Neural progenitor cell (in vitro differentiated cells): Measurements from ENCODE around the gene SLC25A48. TPM values are rescaled to one million over a fixed set of nuclear protein-coding genes. Genes with fewer than 3 reads are reported as not detected.

Experiments
- DNase-seq: peaks from one replicate; pipeline ENCODE4 v3.0.0-alpha.2; 2016; ENCODE audit warnings: low spot score
- H2AFZ ChIP-seq: fragments of 200-600 bp; sonication (generic); replicated peaks from 2 replicates; pipeline ENCODE4 v1.6.1; 2016; ENCODE audit warnings: antibody characterized with exemption
- H3F3A ChIP-seq: fragments of 200-600 bp; sonication (generic); 2 replicates; pipeline ENCODE4 v1.6.1; 2016; ENCODE audit warnings: antibody characterized with exemption, low read depth
- H3K27ac ChIP-seq: fragments of 200-600 bp; sonication (generic); 2 replicates; pipeline ENCODE4 v1.5.1; 2016; ENCODE audit warnings: mild to moderate bottlenecking
- H3K27me3 ChIP-seq: fragments of 200-600 bp; sonication (generic); 2 replicates; pipeline ENCODE4 v1.6.1; 2016; ENCODE audit warnings: mild to moderate bottlenecking, moderate library complexity
- H3K36me3 ChIP-seq: fragments of 200-600 bp; sonication (generic); 2 replicates; pipeline ENCODE4 v1.5.1; 2016
- H3K4me1 ChIP-seq: fragments of 200-600 bp; sonication (generic); 2 replicates; pipeline ENCODE4 v1.6.1; 2016; ENCODE audit warnings: mixed run types
- H3K4me2 ChIP-seq: fragments of 200-600 bp; sonication (generic); 2 replicates; pipeline ENCODE4 v1.6.1; 2016
- H3K4me3 ChIP-seq: fragments of 200-600 bp; sonication (generic); 2 replicates; pipeline ENCODE4 v1.5.1; 2016
- H3K79me2 ChIP-seq: fragments of 200-600 bp; sonication (generic); 2 replicates; pipeline ENCODE4 v1.6.1; 2016; ENCODE audit warnings: low read depth
- H3K9ac ChIP-seq: fragments of 200-600 bp; sonication (generic); 2 replicates; pipeline ENCODE4 v1.6.1; 2016
- H3K9me3 ChIP-seq: fragments of 200-600 bp; sonication (generic); 2 replicates; pipeline ENCODE4 v1.5.1; 2016; ENCODE audit warnings: low read depth
- H4K20me1 ChIP-seq: fragments of 200-600 bp; sonication (generic); 2 replicates; pipeline ENCODE4 v1.6.1; 2016; ENCODE audit warnings: low read depth
- H3K27ac Mint-ChIP-seq: 3 replicates; pipeline ENCODE4 v1.8.0; 2021; ENCODE audit warnings: mixed read lengths
- H3K27me3 Mint-ChIP-seq: 2 replicates; pipeline ENCODE4 v1.8.0; 2022; ENCODE audit warnings: low read depth, mild to moderate bottlenecking, inconsistent platforms, moderate library complexity, mixed read lengths; ENCODE audit not compliant: insufficient read depth
- H3K36me3 Mint-ChIP-seq: 3 replicates; pipeline ENCODE4 v1.8.0; 2021; ENCODE audit warnings: mixed read lengths
- H3K4me1 Mint-ChIP-seq: 3 replicates; pipeline ENCODE4 v1.8.0; 2021; ENCODE audit warnings: mixed read lengths
- H3K4me3 Mint-ChIP-seq: 3 replicates; pipeline ENCODE4 v1.8.0; 2021; ENCODE audit warnings: mild to moderate bottlenecking, moderate library complexity, mixed read lengths
- H3K9me3 Mint-ChIP-seq: 3 replicates; pipeline ENCODE4 v1.8.0; 2020; ENCODE audit warnings: mixed read lengths
- EZH2 ChIP-seq: fragments of 200-600 bp; sonication (generic); IDR thresholded peaks from 2 replicates; pipeline ENCODE4 v1.6.1; 2017; ENCODE audit warnings: antibody characterized with exemption, mild to moderate bottlenecking, moderate library complexity
- EZH2phosphoT487 ChIP-seq: fragments of 200-600 bp; sonication (generic); IDR thresholded peaks from 2 replicates; pipeline ENCODE4 v1.6.1; 2017; ENCODE audit warnings: antibody characterized with exemption
- total RNA-seq: library from RNA; depleted of rRNA; stranded (reverse); fragments of >200 nt; gene quantifications from 2 replicates; pipeline ENCODE4 v1.2.3, GENCODE V29; 2015; ENCODE audit warnings: low replicate concordance
- TF ChIP-seq, protein P1 (sequence below): fragments of 200-600 bp; sonication (generic); IDR thresholded peaks from 2 replicates; pipeline ENCODE4 v1.5.1; 2017; ENCODE audit warnings: antibody characterized with exemption, mild to moderate bottlenecking

The SLC25A48 gene
- total RNA-seq, 1 donor from 2014 or later, result not detected

DNA sequence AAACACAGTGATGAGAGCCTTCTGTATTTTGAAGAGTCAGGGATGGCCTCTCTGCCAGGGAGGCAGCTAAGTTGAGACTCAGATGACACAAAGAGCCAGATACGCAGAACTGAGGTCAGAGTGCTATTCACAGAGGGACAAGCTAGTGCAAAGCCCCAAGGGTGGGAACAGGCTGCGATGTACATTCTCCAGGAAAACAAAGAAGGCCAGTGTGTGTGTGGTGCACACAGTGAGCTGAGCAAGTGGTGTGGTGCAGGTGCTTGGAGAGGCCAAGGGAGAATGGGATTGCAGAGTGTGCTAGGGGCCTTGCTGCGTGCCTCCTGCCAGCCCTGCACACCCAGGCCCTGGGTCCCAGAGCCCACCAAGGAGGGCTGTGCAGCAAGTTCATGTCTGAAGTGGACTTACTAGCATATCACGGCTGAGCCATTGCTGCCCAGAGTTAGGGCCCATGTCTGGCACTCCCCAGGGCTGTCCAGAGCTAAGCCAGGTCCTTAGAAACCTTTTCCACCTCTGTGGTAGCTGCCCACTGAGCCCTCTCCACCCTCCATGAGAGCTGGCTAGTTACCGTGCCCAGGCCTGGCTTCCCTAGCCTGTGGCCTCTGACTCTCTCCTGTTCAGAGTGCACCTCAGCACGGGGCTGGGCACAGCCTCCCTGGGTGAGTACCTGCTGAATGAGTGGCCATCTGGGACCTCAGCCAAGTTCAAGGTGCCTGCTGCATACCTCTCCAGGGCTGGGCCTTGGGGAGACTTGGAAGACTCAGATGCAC, 9.3 kb downstream of the SLC25A48 start:
- no peaks in the 10 kb centered on the region for H3K4me1 ChIP-seq
- no peak overlapping the region for H3K27ac Mint-ChIP-seq

DNA sequence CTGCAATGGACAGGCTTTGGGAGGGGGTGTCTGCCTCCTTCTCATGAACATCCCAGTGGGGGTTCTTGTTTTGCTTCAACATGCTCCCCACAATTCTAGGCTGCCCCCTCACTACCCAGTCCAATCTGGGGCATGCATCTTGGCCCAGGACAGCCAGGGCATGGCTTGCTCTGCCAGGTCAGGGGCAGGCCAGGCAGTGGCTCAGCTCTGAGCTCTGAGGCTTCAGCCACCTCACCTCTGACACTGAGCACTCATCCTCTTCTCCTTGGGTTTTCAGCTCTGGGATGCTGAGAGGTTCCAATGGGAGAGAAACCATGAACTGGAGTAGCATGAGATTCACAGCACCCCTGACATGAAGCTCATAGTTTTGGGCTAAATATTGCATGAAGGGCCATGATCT, 11.8 kb downstream of the SLC25A48 start:
- peaks cover 7% of the 10 kb centered on the region for H3K27me3 Mint-ChIP-seq

More for the DNA sequence above, 9.3 kb downstream of the SLC25A48 start:
- Mint-ChIP-seq H3K36me3 (no peaks in the 10 kb centered on the region), H3K27me3 (peaks cover 8% of the 10 kb centered on the region), H3K4me1 (no peaks in the 10 kb centered on the region), H3K9me3 (peaks cover 2% of the 10 kb centered on the region), H3K4me3 (no peak overlapping the region)
- Histone ChIP-seq H3K36me3 (no peaks in the 10 kb centered on the region), H4K20me1 (no peaks in the 10 kb centered on the region), H3F3A (no peaks in the 10 kb centered on the region), H3K79me2 (no peaks in the 10 kb centered on the region), H3K27ac (no peak overlapping the region), H3K9ac (no peak overlapping the region), H2AFZ (no peak overlapping the region), H3K4me3 (no peak overlapping the region), H3K4me2 (no peak overlapping the region), H3K27me3 (peaks cover 7% of the 10 kb centered on the region), H3K9me3 (no peaks in the 10 kb centered on the region)
- DNase-seq, result no peak
- TF ChIP-seq EZH2phosphoT487, result no peak
- TF ChIP-seq EZH2, result no peak
- TF ChIP-seq, protein P1, sequence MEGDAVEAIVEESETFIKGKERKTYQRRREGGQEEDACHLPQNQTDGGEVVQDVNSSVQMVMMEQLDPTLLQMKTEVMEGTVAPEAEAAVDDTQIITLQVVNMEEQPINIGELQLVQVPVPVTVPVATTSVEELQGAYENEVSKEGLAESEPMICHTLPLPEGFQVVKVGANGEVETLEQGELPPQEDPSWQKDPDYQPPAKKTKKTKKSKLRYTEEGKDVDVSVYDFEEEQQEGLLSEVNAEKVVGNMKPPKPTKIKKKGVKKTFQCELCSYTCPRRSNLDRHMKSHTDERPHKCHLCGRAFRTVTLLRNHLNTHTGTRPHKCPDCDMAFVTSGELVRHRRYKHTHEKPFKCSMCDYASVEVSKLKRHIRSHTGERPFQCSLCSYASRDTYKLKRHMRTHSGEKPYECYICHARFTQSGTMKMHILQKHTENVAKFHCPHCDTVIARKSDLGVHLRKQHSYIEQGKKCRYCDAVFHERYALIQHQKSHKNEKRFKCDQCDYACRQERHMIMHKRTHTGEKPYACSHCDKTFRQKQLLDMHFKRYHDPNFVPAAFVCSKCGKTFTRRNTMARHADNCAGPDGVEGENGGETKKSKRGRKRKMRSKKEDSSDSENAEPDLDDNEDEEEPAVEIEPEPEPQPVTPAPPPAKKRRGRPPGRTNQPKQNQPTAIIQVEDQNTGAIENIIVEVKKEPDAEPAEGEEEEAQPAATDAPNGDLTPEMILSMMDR, result no peak

DNA sequence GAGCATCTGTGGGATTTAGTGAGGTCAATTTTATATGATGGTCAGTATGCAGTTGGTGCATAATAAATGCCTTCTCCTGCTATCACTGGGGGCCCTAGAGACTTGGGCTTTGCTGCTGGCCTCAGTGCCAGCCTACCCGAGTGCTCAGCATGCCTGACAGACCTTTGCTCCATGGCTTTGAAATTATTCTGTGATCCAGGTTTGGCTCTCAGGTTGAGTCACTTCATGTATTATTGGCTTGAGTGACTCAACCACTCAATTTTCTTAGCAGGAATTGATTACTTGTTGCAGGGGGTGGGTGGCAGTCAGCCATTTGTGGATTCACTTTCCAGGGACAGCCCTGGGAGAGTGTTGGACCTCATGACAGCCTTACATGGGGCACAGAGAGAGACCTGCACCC, 13.5 kb downstream of the SLC25A48 start:
- H3K4me1 Mint-ChIP-seq, result no peaks in the 10 kb centered on the region
- H3K4me3 Mint-ChIP-seq, result no peak overlapping the region
- H4K20me1 ChIP-seq, result no peaks in the 10 kb centered on the region
- H3K79me2 ChIP-seq, result no peaks in the 10 kb centered on the region
- no peak for TF ChIP-seq EZH2
- TF ChIP-seq EZH2phosphoT487, result no peak
- TF ChIP-seq, protein P1, result no peak
- no peaks in the 10 kb centered on the region for H3K4me1 ChIP-seq
- no peak for DNase-seq
- H3K4me2 ChIP-seq, result no peak overlapping the region
- H2AFZ ChIP-seq, result no peak overlapping the region
- no peaks in the 10 kb centered on the region for H3K36me3 Mint-ChIP-seq
- H3K27me3 Mint-ChIP-seq, result peaks cover 4% of the 10 kb centered on the region
- H3K9me3 Mint-ChIP-seq, result peaks cover 2% of the 10 kb centered on the region
- H3K27me3 ChIP-seq, result no peaks in the 10 kb centered on the region
- H3K9me3 ChIP-seq, result no peaks in the 10 kb centered on the region
- no peak overlapping the region for H3K4me3 ChIP-seq
- H3F3A ChIP-seq, result no peaks in the 10 kb centered on the region
- no peak overlapping the region for H3K27ac Mint-ChIP-seq
- H3K9ac ChIP-seq, result no peak overlapping the region
- no peak overlapping the region for H3K27ac ChIP-seq
- no peaks in the 10 kb centered on the region for H3K36me3 ChIP-seq

More for the DNA sequence above, 11.8 kb downstream of the SLC25A48 start:
- peaks cover 3% of the 10 kb centered on the region for H3K27me3 ChIP-seq
- H4K20me1 ChIP-seq, result no peaks in the 10 kb centered on the region
- no peak overlapping the region for H3K4me2 ChIP-seq
- no peaks in the 10 kb centered on the region for H3F3A ChIP-seq
- no peak overlapping the region for H2AFZ ChIP-seq
- H3K4me3 ChIP-seq, result no peak overlapping the region
- Mint-ChIP-seq H3K4me3 (no peak overlapping the region), H3K36me3 (no peaks in the 10 kb centered on the region), H3K27ac (no peak overlapping the region), H3K9me3 (no peaks in the 10 kb centered on the region), H3K4me1 (no peaks in the 10 kb centered on the region)
- H3K36me3 ChIP-seq, result no peaks in the 10 kb centered on the region
- no peaks in the 10 kb centered on the region for H3K9me3 ChIP-seq
- no peak overlapping the region for H3K27ac ChIP-seq
- no peaks in the 10 kb centered on the region for H3K4me1 ChIP-seq
- no peak overlapping the region for H3K9ac ChIP-seq
- H3K79me2 ChIP-seq, result no peaks in the 10 kb centered on the region
- TF ChIP-seq, protein P1, result no peak
- TF ChIP-seq EZH2 (no peak), EZH2phosphoT487 (no peak)
- DNase-seq, result no peak
